GM23248 (cell line): ENCODE measurements around the gene RNF150. TPM values are rescaled to one million over a fixed set of nuclear protein-coding genes. Genes with fewer than 3 reads are reported as not detected.

Experiments
- DNase-seq: peaks from one replicate; pipeline ENCODE4 v3.0.0-alpha.2; 2015
- H2AFZ ChIP-seq: fragments of 200-600 bp; sonication (generic); 2 replicates; pipeline ENCODE4 v1.6.1; 2016; ENCODE audit warnings: antibody characterized with exemption
- H3F3A ChIP-seq: fragments of 200-600 bp; sonication (generic); 2 replicates; pipeline ENCODE4 v1.6.1; 2016; ENCODE audit warnings: mild to moderate bottlenecking, antibody characterized with exemption, mixed run types; ENCODE audit not compliant: insufficient read depth
- H3K27ac ChIP-seq: fragments of 200-600 bp; sonication (generic); 2 replicates; pipeline ENCODE4 v1.5.1; 2016; ENCODE audit warnings: mild to moderate bottlenecking
- H3K27me3 ChIP-seq: fragments of 200-600 bp; sonication (generic); replicated peaks from 2 replicates; pipeline ENCODE4 v1.6.1; 2016; ENCODE audit warnings: mild to moderate bottlenecking; ENCODE audit not compliant: insufficient read depth
- H3K36me3 ChIP-seq: fragments of 200-600 bp; sonication (generic); 2 replicates; pipeline ENCODE4 v1.6.1; 2016; ENCODE audit warnings: low read depth, mild to moderate bottlenecking
- H3K4me1 ChIP-seq: fragments of 200-600 bp; sonication (generic); 2 replicates; pipeline ENCODE4 v1.6.1; 2016; ENCODE audit warnings: mild to moderate bottlenecking; ENCODE audit not compliant: insufficient read depth
- H3K4me2 ChIP-seq: fragments of 200-600 bp; sonication (generic); one replicate; pipeline ENCODE4 v1.6.1; 2016; ENCODE audit warnings: mild to moderate bottlenecking; ENCODE audit not compliant: unreplicated experiment
- H3K4me3 ChIP-seq: fragments of 200-600 bp; sonication (generic); 2 replicates; pipeline ENCODE4 v1.5.1; 2016; ENCODE audit warnings: mild to moderate bottlenecking
- H3K79me2 ChIP-seq: fragments of 200-600 bp; sonication (generic); 2 replicates; pipeline ENCODE4 v1.6.1; 2016; ENCODE audit warnings: mild to moderate bottlenecking; ENCODE audit not compliant: insufficient read depth
- H3K9ac ChIP-seq: fragments of 200-600 bp; sonication (generic); 2 replicates; pipeline ENCODE4 v1.6.1; 2016; ENCODE audit warnings: mild to moderate bottlenecking
- H3K9me2 ChIP-seq: fragments of 200-600 bp; sonication (generic); 2 replicates; pipeline ENCODE4 v1.6.1; 2016; ENCODE audit warnings: mixed run types, mild to moderate bottlenecking, moderate library complexity; ENCODE audit not compliant: insufficient read depth
- H3K9me3 ChIP-seq: fragments of 200-600 bp; sonication (generic); one replicate; pipeline ENCODE4 v1.6.1; 2017; ENCODE audit warnings: low read depth
- H4K20me1 ChIP-seq: fragments of 200-600 bp; sonication (generic); 2 replicates; pipeline ENCODE4 v1.6.0; 2016; ENCODE audit not compliant: insufficient read depth
- EZH2 ChIP-seq: fragments of 200-600 bp; sonication (generic); IDR thresholded peaks from 2 replicates; pipeline ENCODE4 v1.6.1; 2018; ENCODE audit warnings: antibody characterized with exemption, mild to moderate bottlenecking; ENCODE audit not compliant: insufficient read depth, poor library complexity, severe bottlenecking
- EZH2phosphoT487 ChIP-seq: fragments of 200-600 bp; sonication (generic); IDR thresholded peaks from 2 replicates; pipeline ENCODE4 v1.6.1; 2018; ENCODE audit warnings: antibody characterized with exemption, moderate library complexity, mild to moderate bottlenecking, low read depth; ENCODE audit not compliant: insufficient read depth
- WGBS, 2 experiments: methylation state at CpG; one replicate each; pipeline ENCODE4 v1.1.6; 2015 to 2017; ENCODE audit warnings: low lambda C conversion rate in 2 of 2, low coverage in 1 of 2; ENCODE audit errors: missing lambda C conversion rate in 2 of 2; 5-methylcytosine and 5-hydroxymethylcytosine counted together
- in situ Hi-C: fragments of 300-500 bp; cut with MboI; formaldehyde crosslinking; loops from 2 replicates; pipeline ENCODE4 v1.15.0; 2020
- polyA plus RNA-seq: library from polyadenylated mRNA; unstranded; fragments of >200 nt; fragmentation: Nextera tagmentation; extraction: Ambion mirVana; gene quantifications from 2 replicates; pipeline ENCODE4 v1.2.1, GENCODE V29; 2016
- total RNA-seq: library from RNA; depleted of rRNA; stranded (reverse); fragments of >200 nt; shearing (Covaris generic); gene quantifications from 2 replicates; pipeline ENCODE4 v1.2.3, GENCODE V29; 2014

RNF150 gene
- total and polyA plus RNA-seq, 2 experiments from 2014 or later, result 4.8 to 10.5 TPM

DNA sequence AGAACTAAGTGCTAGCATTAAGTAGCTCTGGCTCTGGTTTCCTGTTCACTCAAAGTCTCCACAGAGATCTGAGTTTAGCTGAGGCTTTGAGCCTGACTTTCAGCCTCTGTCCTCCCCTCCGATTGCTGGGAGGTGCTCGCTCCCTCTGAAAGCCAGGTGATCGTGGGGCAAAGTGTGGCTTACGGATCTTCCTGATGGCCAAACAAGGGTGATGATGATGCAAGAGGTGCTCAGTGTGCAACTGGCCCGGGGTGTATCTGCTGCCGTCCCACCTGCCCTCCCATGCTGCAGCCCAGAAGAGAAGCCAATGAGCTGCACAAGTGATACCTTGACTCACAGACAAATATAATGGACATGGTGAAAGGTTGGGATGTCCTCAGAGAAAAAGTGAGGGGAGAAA lies 207.9 kb downstream of the RNF150 start:
- no peak overlapping the region for H3K27ac ChIP-seq
- H2AFZ ChIP-seq, result no peak overlapping the region
- no peaks in the 10 kb centered on the region for H4K20me1 ChIP-seq
- peaks cover 20% of the 10 kb centered on the region for H3K4me1 ChIP-seq
- no peak overlapping the region for H3K4me2 ChIP-seq
- in situ Hi-C loops, result no loop called here
- H3K4me3 ChIP-seq, result no peak overlapping the region
- no peak overlapping the region for H3K9ac ChIP-seq
- no peaks in the 10 kb centered on the region for H3K36me3 ChIP-seq
- no peaks in the 10 kb centered on the region for H3K9me3 ChIP-seq
- no peaks in the 10 kb centered on the region for H3K9me2 ChIP-seq
- 49 to 63% methylated on average over 6 of the region's 6 CpGs for WGBS, 2 experiments
- no peaks in the 10 kb centered on the region for H3K27me3 ChIP-seq
- H3F3A ChIP-seq, result peaks cover 12% of the 10 kb centered on the region
- DNase-seq, result no peak
- H3K79me2 ChIP-seq, result no peaks in the 10 kb centered on the region
- TF ChIP-seq EZH2 (no peak), EZH2phosphoT487 (no peak)

DNA sequence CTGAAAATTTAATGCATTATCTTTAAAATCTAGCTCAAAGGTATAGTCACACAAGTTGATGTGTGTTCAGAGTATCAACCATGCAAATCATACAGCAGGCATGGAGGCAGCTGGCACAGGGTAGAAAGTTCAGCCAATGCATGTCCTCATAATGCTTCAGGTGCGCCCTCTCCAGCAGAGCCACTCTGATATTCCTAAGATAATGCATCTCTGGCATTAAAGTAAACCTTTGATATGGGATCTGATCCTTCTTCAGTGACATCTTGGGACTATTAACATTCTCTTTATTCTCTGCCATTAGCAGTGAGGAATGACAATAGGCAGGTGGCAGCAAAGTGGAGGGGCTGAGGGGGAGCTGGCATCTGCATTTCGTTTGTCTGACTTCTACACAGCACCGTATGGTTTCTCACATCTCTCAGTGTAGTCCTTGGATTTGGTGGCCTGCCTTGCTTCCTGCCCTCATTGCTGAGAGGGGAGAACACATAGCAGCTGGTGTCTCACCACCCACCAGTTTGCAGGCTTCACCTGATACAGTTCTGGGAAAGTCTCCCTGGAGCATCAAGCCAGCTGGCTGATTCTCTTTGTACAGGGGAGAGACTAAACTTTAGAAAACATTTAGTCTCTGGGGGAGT lies 208.4 kb downstream of the RNF150 start:
- Histone ChIP-seq H3F3A (peaks cover 12% of the 10 kb centered on the region), H3K4me2 (no peak overlapping the region), H3K4me3 (no peak overlapping the region), H3K27me3 (no peaks in the 10 kb centered on the region), H3K9me3 (no peaks in the 10 kb centered on the region), H3K79me2 (no peaks in the 10 kb centered on the region), H3K9me2 (no peaks in the 10 kb centered on the region), H3K9ac (no peak overlapping the region), H3K27ac (no peak overlapping the region), H2AFZ (no peak overlapping the region), H3K4me1 (peaks cover 20% of the 10 kb centered on the region), H4K20me1 (no peaks in the 10 kb centered on the region), H3K36me3 (no peaks in the 10 kb centered on the region)
- TF ChIP-seq EZH2phosphoT487, result no peak
- no peak for TF ChIP-seq EZH2
- 82 to 83% methylated on average over 3 of the region's 3 CpGs for WGBS, 2 experiments
- no peak for DNase-seq
- in situ Hi-C loops, result no loop called here

- H3K4me3 ChIP-seq, result no peak overlapping the region
- no peaks in the 10 kb centered on the region for H3K9me3 ChIP-seq
- H3K4me1 ChIP-seq, result no peaks in the 10 kb centered on the region
- no peak overlapping the region for H3K9ac ChIP-seq
- H3K27me3 ChIP-seq, result no peaks in the 10 kb centered on the region
- H2AFZ ChIP-seq, result no peak overlapping the region
- no peaks in the 10 kb centered on the region for H3K9me2 ChIP-seq
- H3K4me2 ChIP-seq, result no peak overlapping the region
- no peak for TF ChIP-seq EZH2
- TF ChIP-seq EZH2phosphoT487, result no peak
- H3K79me2 ChIP-seq, result no peaks in the 10 kb centered on the region
- in situ Hi-C loops, result no loop called here
- peak; percentile 20 for DNase-seq
- H3F3A ChIP-seq, result no peaks in the 10 kb centered on the region; the same call in 1 of the 2 replicates
- WGBS, 2 experiments, result 69 to 81% methylated on average over 3 of the region's 3 CpGs
- no peak overlapping the region for H3K27ac ChIP-seq
- H4K20me1 ChIP-seq, result no peaks in the 10 kb centered on the region
- no peaks in the 10 kb centered on the region for H3K36me3 ChIP-seq
Measured at GRCh38 chr4:140906993-140907962, 226.0 kb downstream of the RNF150 start.

DNA sequence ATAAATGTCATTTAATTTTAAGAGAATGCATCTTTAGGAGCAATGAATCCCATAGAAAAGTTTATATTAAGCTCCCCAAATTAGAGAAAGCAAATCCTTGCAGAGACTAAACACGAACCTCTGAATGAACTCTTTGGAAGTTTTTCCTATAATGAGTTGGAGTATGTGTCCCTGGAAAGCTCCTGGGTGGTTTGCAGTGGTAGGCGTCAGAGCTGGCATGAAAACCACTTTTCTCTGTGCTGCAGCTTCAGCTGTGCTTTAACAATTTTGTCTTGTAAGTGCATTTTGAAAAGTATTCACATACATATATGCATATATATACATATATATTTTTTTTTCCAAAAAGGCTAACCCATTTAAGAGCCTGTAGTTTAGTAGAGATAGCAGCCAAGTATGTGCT lies 228.4 kb downstream of the RNF150 start:
- Histone ChIP-seq H3K4me3 (no peak overlapping the region), H3K4me1 (no peaks in the 10 kb centered on the region), H3F3A (no peaks in the 10 kb centered on the region; the same call in 1 of the 2 replicates), H3K27me3 (no peaks in the 10 kb centered on the region), H2AFZ (no peak overlapping the region), H3K36me3 (no peaks in the 10 kb centered on the region), H3K27ac (no peak overlapping the region), H3K9me2 (no peaks in the 10 kb centered on the region), H3K9me3 (no peaks in the 10 kb centered on the region), H3K4me2 (no peak overlapping the region), H3K79me2 (no peaks in the 10 kb centered on the region), H3K9ac (no peak overlapping the region), H4K20me1 (no peaks in the 10 kb centered on the region)
- peak; percentile 10 for DNase-seq
- in situ Hi-C loops, result no loop called here
- no peak for TF ChIP-seq EZH2
- TF ChIP-seq EZH2phosphoT487, result no peak
- 51% methylated on average over 2 of the region's 2 CpGs for WGBS, 2 experiments
